HG03571 (cell line): ENCODE results near the gene PCK2.

Experiments
- ATAC-seq: cut with Tn5 transposase; IDR thresholded peaks from one replicate; pipeline ENCODE4 v1.9.1; 2021; ENCODE audit not compliant: unreplicated experiment

Gene PCK2

GRCh38 chr14:24074625-24075484 lies 19.3 kb upstream of the PCK2 start:
- ATAC-seq, result no peak

DNA sequence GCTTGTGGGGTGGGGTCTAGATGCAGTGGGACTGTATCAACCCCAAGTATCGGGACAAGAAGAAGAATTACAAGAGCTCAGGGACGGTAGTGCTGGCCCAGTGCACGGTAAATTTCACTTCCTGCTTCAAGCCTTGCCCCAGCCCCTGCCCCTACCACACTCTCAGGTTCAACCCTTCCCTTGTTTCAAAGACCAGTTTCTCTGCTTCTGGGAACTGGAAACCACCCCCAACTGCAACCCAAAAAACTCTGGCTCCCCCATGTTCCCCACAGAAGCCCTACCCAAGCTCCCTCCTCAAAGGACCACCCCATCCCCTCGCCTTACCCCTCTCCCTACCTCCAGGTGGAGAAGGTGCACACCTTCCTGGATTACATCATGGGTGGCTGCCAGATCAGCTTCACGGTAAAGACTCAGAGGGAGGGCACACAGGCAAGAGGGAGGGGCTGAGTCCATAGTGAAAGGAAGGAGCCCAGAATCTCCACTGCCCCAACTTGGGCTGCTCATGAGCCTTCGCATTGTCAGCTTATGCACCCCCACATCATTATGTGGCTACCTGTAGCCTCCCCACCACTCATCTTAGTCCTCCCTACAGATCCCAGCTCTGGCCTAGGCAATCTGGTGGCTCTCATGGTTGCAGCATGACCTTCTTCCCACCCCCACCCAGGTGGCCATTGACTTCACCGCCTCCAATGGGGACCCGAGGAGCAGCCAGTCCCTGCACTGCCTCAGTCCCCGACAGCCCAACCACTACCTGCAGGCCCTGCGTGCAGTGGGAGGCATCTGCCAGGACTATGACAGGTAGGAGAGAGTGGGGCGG lies 18.4 kb upstream of the PCK2 start:
- ATAC-seq, result no peak

DNA sequence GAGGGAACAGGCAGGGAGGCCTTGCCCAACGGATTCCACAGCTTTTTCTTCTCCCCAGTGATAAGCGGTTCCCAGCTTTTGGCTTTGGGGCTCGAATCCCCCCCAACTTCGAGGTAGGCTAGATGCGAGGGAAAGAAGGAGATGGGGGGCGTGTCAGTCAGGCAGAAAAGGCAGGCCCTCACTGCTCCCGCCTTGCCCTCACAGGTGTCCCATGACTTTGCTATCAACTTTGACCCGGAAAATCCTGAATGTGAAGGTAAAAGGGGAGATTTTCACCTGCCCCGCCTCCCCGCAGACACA lies 17.9 kb upstream of the PCK2 start:
- no peak for ATAC-seq

- ATAC-seq, result no peak
Observed at GRCh38 chr14:24077086-24077485, 17.0 kb upstream of the PCK2 start.

GRCh38 chr14:24078146-24078545 lies 16.0 kb upstream of the PCK2 start:
- no peak for ATAC-seq

DNA sequence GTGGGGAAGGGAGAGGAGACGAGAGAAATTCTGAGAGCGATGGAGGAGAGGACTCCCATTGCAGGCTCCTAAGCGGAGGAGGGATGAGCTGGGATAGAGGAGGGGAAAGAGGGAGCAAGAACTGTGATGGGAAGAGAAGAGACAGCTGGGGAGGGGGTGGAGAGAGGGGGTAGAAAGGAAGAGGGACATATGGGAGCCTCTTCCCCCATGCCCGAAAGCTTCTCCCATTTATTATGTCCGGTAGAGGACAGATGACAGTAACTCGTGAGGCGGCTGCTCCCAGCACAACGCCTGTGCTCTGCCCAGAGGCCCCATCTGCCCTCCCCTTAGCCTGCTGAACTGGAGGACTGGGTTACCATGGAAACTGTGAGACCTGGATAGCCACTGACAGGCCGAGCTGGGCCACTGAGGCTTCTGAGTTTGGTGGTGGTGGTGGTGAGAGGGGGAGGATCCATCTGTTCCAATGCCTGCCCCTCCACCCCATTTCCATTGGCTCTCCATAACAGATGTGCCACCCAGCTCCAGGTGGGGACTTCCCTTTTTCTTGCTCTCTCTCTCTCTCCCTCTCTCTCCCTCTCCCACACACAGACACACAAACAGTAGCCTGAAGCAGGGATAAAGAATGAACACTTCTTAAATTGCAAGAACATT lies 14.5 kb upstream of the PCK2 start:
- ATAC-seq, result no peak

- ATAC-seq, result no peak
Observed at GRCh38 chr14:24080142-24080530, 14.0 kb upstream of the PCK2 start.

DNA sequence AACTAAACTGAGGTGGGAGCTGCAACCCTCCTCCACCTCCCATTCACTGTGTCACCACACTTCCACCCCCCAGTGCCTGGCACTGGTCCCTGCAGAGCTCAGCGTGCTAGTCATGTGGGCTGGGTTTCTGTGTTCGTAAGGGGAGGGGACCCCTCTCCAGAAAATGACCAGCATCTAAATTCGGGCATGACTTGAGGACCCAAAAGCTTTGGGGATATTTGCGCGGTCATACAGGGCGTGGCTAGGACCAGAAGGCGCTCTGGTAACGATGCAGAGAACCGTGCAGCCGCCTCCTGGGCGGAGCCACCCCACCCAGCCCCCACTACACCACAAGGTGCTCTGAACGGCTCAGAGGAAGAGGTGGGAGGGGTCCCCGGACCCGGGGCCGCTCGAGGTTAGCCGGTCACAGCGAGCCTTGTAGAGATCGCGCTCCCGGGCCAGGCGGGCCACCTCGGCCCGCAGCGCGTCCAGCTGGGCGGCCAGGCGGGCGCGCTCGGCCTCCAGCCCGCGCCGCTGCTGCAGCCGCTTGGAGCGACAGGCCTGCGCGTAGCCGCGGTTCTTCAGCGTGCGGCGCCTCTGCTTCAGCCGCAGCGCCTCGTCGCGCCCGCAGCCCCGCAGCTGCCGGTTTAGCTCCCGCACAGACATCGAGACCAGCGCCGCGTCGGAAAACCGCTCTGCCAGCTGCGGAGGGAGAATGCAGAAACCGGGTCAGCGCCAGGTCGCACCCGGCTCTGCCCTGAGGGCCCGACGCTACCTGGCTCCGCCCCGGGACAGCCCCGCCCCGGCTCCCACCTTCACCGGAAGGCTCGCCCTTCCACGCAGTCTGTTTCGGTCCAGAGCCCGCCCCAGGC lies 13.0 kb upstream of the PCK2 start:
- ATAC-seq, result peak; percentile 90

- ATAC-seq, result no peak
Observed at GRCh38 chr14:24081739-24082211, 12.3 kb upstream of the PCK2 start.

DNA sequence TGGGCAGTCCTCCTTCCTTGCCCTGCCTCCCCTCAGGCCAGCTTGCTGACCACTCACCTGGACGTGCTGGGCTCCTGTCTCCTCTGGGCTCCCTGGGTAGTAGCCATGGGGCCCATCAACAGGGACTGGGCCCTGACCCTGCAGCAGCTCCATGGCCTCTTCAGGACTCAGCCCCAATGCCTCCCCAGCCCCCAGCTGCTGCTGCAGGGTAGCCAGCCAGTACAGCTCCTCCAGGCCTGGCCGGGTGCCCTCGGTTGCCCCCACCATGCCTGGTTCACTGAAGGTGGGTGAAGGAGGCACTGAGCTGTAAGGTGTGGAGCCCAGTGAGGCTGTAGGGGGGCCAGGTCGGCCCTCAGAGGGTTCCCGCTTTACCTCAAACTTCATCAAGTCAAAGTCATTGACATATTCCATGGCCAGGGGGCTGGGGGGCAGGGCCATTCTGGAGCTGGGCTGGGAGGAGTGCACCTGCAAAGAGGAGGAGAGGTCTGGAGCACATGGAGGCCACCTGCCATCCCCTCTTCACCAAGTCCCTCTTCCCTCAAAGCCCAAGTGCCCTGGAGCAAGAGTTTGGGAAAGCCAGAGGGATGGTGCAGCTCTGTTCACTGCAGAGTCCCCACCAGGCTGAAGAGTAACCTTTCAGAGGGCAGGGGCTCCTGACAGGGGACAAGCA lies 11.6 kb upstream of the PCK2 start:
- no peak for ATAC-seq

DNA sequence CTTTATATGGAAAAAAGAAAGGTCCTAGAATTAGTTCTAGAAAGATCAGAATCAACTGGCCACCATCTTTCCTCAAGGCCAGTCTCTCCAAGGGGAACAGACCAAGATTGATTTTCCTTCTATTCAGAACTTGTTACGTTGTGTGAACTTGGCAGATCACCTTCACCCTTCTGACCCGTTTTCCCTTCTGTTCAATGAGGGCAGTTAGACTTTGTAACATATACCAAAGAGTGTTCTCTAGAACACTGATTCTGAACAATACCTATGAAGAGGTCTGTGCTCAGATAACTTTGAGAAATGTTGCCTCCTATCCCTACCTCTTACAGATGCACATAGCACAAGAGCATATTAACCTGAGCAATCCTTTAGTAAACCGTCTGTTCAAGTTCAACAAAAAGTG lies 10.6 kb upstream of the PCK2 start:
- ATAC-seq, result no peak

- no peak for ATAC-seq
Observed at GRCh38 chr14:24084440-24084839, 9.7 kb upstream of the PCK2 start.

GRCh38 chr14:24085215-24085614 lies 8.9 kb upstream of the PCK2 start:
- ATAC-seq, result no peak

- no peak for ATAC-seq
Observed at GRCh38 chr14:24086193-24086955, 7.7 kb upstream of the PCK2 start.

DNA sequence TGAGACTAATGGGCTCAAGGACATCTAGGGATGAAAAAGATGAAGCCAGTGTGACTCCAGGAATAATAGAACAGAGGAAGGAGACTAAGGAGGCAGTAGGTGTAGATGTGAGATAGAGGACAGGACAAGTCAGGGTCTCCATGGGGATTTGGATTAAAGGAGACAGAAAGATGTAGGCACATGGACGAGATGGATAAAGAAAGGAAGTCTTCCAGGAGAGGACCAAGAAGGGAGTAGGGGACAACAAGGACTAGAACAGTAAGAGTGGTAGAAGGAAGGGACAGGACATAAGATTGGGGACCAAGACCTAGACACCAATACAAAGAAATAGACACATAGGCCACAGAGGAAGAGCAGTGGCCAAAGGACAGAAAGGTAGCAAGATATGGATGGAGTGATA lies 7.1 kb upstream of the PCK2 start:
- ATAC-seq, result no peak

DNA sequence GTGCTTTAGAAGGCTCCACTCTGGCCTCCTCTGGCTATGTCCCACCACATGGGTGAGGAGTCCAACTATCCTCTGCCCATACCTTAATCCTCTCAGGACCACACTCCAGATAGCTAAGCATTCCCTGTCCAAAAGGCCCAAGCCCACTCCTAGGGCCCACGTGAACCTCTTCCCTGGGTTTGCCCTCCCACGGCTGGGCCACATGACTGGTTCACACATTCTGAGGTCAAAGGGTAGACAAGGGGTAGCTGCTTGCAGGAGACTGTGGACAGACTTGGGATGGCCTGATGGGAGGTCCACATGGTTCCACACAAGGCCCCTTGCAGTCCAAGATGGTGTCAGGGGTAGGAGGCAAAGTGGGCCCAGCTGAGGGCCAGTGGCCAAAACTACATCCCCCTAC lies 6.0 kb upstream of the PCK2 start:
- ATAC-seq, result no peak

GRCh38 chr14:24089890-24090289 lies 4.2 kb upstream of the PCK2 start:
- no peak for ATAC-seq

DNA sequence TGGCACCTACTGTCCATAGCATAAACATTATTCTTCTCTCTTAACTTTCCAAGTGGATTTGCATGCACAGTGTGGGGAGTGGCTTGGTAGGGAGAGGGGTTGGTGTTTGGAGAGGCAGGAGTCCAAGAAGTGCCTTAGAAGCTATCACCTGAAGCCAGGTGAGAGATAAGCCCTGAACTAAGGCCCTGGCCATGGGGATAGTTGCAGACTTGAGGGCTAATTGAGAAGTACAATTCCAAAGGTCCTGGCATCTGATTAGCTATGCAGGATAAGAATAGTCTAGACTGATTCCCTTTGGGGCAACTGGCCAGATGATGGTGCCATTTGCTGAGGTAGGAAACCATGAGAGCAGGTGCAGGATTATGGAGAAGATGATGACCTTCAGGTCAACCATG lies 2.0 kb upstream of the PCK2 start:
- ATAC-seq, result no peak

DNA sequence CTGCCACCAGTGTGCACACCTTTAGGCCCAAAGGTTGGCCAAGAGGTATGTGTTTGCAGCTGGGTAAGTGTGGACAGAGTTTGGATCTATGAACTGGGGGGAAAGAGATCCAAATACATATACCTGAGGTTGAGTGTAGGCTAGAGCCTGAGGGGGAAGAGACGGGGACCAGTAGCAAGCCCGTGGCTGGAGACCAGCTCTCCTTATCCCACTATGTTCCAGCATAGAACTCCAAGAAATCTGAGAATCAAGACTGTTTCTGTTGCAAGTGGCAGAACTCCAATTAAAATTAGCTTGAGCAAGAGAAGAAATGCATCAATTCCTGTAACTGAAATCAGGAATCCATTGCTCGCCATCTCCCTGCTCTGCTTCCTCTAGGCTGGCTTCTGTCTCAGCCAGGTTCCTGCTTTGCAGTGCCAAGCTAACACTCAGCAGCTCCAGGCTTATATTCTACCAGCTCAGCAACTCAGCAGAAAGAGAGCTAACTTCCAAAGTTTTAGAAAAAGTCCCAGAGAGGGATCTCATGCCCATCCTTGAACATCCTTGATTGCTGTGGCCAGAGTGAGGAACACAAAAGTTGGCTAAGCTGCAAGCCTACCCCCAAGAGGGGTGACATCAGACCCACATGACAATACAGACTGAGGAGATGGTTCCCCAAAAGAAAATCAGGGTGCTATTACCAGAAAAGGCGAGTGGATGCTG lies 1.5 kb upstream of the PCK2 start:
- no peak for ATAC-seq
